ENCODE measurements around the gene FOXP1. TPM values are rescaled to one million over a fixed set of nuclear protein-coding genes. Genes with fewer than 3 reads are reported as not detected.

FOXP1 gene
- total RNA-seq, 1 experiment from 2014 or later = 75.3 TPM

DNA sequence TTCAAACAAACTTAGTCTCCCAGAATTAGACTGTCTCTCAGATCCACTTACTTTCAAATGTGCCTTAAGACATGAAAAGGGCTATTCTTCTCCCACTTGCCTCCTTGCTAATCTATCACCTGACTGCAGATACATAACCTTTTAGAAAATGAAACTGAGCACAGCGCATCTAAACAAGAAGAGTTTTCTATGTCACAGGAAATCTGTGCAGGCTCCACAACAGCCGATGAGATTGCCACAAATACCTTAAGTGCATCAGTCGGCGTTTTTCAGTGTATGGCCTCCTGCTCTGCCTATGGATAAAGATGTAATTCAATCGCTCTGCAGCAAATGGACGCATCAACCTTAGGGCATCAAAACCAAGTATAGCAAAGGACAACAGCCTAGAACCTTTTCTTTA, 544.2 kb downstream of the FOXP1 start:
- Histone ChIP-seq H3K14ac (ENCODE audit: insufficient read depth, low read length) (no peak overlapping the region), H4K20me1 (ENCODE audit: control insufficient read depth, insufficient read depth, insufficient read length) (no peaks in the 10 kb centered on the region), H3K23ac (ENCODE audit: insufficient read length, low read depth, low read length) (no peak overlapping the region), H2BK20ac (ENCODE audit: low read depth, low read length, poor library complexity, severe bottlenecking) (no peak overlapping the region), H3K9ac (ENCODE audit: extremely low read depth, insufficient read length, low read length) (no peak overlapping the region), H2AK5ac (ENCODE audit: insufficient read length, low read length) (no peak overlapping the region), H4K8ac (replicated peaks; ENCODE audit: insufficient read length, low read depth, low read length) (no peak overlapping the region), H3T11ph (ENCODE audit: low read length) (no peak overlapping the region), H3K18ac (ENCODE audit: insufficient read length, low read depth, low read length) (no peak overlapping the region), H2BK120ac (ENCODE audit: low read depth, low read length, poor library complexity, severe bottlenecking) (no peak overlapping the region), H2BK12ac (ENCODE audit: insufficient read length, low read depth, low read length) (no peak overlapping the region), H3K9me3 (ENCODE audit: control insufficient read depth, low read depth, low read length) (no peaks in the 10 kb centered on the region), H4K5ac (ENCODE audit: insufficient read length, low read depth, low read length) (no peak overlapping the region), H3K79me2 (ENCODE audit: insufficient read depth, low read length) (no peaks in the 10 kb centered on the region), H3K4me1 (ENCODE audit: insufficient read depth, low read length) (no peaks in the 10 kb centered on the region), H2BK15ac (ENCODE audit: low read depth, low read length) (no peak overlapping the region), H3K23me2 (ENCODE audit: insufficient read length, low read depth, low read length, poor library complexity, severe bottlenecking) (no peaks in the 10 kb centered on the region), H4K91ac (ENCODE audit: insufficient read length, low read depth, low read length) (no peak overlapping the region), H2AFZ (ENCODE audit: low read length) (no peak overlapping the region), H3K4me2 (ENCODE audit: insufficient read depth, insufficient read length, low read length) (no peak overlapping the region), H3K4ac (ENCODE audit: low read depth, low read length) (no peak overlapping the region), H3K27ac (ENCODE audit: insufficient read length, low read depth, low read length) (no peak overlapping the region), H2BK5ac (ENCODE audit: insufficient read length, low read length) (no peak overlapping the region), H3K27me3 (ENCODE audit: insufficient read depth, low read length) (no peaks in the 10 kb centered on the region), H3K79me1 (ENCODE audit: insufficient read depth, low read depth, low read length, poor library complexity, severe bottlenecking) (no peaks in the 10 kb centered on the region), H3K56ac (ENCODE audit: insufficient read length, low read depth, low read length) (no peak overlapping the region)
- no peak for DNase-seq
- TF ChIP-seq, protein P1, sequence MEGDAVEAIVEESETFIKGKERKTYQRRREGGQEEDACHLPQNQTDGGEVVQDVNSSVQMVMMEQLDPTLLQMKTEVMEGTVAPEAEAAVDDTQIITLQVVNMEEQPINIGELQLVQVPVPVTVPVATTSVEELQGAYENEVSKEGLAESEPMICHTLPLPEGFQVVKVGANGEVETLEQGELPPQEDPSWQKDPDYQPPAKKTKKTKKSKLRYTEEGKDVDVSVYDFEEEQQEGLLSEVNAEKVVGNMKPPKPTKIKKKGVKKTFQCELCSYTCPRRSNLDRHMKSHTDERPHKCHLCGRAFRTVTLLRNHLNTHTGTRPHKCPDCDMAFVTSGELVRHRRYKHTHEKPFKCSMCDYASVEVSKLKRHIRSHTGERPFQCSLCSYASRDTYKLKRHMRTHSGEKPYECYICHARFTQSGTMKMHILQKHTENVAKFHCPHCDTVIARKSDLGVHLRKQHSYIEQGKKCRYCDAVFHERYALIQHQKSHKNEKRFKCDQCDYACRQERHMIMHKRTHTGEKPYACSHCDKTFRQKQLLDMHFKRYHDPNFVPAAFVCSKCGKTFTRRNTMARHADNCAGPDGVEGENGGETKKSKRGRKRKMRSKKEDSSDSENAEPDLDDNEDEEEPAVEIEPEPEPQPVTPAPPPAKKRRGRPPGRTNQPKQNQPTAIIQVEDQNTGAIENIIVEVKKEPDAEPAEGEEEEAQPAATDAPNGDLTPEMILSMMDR (conservative IDR thresholded peaks at IDR 0.05) = no peak
- Mint-ChIP-seq H3K36me3 (ENCODE audit: insufficient read depth in 1 of 3, low read depth in 3 of 3) (peaks cover 6 to 38% (median 18%) of the 10 kb centered on the region in 3 experiments; a peak in 6 of 7 replicates), H3K4me3 (no peak overlapping the region), H3K27me3 (ENCODE audit: low read depth) (no peaks in the 10 kb centered on the region), H3K9me3 (no peaks in the 10 kb centered on the region), H3K4me1 (peaks cover 3 to 6% of the 10 kb centered on the region in 2 experiments; a peak in 3 of 4 replicates), H3K27ac (no peak overlapping the region)
- no CpG with 5 or more reads among the region's 6 CpGs for WGBS (ENCODE audit: extremely low coverage, insufficient read length, low lambda C conversion rate)

Data from H9 (cell line).